Esophagus (tissue), 2 donors: ENCODE measurements around the gene FOXJ1. TPM values are rescaled to one million over a fixed set of nuclear protein-coding genes. Genes with fewer than 3 reads are reported as not detected.

Experiments
- H3K27ac ChIP-seq, 2 donors: one replicate each; pipeline ENCODE4 v1.5.1; 2013; ENCODE audit warnings: low read depth in 2 of 2, mild to moderate bottlenecking in 2 of 2, inconsistent platforms in 1 of 2, low read length in 1 of 2, moderate library complexity in 1 of 2
- H3K27me3 ChIP-seq, 2 donors: one replicate each; pipeline ENCODE4 v1.6.1; 2013; ENCODE audit warnings: low read length in 2 of 2, control low read depth in 1 of 2, mild to moderate bottlenecking in 1 of 2; ENCODE audit not compliant: insufficient read depth in 2 of 2, control insufficient read depth in 1 of 2
- H3K36me3 ChIP-seq, 2 donors: one replicate each; pipeline ENCODE4 v1.6.1; 2013; ENCODE audit warnings: low read length in 1 of 2; ENCODE audit not compliant: control insufficient read depth in 2 of 2, insufficient read depth in 2 of 2
- H3K4me1 ChIP-seq, 2 donors: one replicate each; pipeline ENCODE4 v1.6.1; 2013; ENCODE audit warnings: low read length in 1 of 2; ENCODE audit not compliant: control insufficient read depth in 2 of 2, insufficient read depth in 2 of 2
- H3K4me3 ChIP-seq, 2 donors: one replicate each; pipeline ENCODE4 v1.5.1; 2013; ENCODE audit warnings: low read length in 2 of 2, mild to moderate bottlenecking in 2 of 2, low read depth in 1 of 2, moderate library complexity in 1 of 2
- H3K9me3 ChIP-seq, 2 donors: one replicate each; pipeline ENCODE4 v1.6.1; 2013; ENCODE audit warnings: mild to moderate bottlenecking in 2 of 2, low read depth in 1 of 2, low read length in 1 of 2, moderate library complexity in 1 of 2; ENCODE audit not compliant: control insufficient read depth in 2 of 2, insufficient read depth in 1 of 2
- WGBS, 2 donors: extraction: QIAGEN DNeasy Blood & Tissue Kit; methylation state at CpG; one replicate each; pipeline ENCODE4 v1.1.7; 2013; 5-methylcytosine and 5-hydroxymethylcytosine counted together
- polyA plus RNA-seq, 2 donors: library from polyadenylated mRNA; stranded (reverse); fragments of 200-250 nt; gene quantifications; one replicate each; pipeline ENCODE4 v1.2.3, GENCODE V29; 2013
- donor health status: healthy with polysubstance abuse.
- donor health status: Bipolar disorder and iron deficiency.

Gene FOXJ1
- polyA plus RNA-seq, 2 donors = 0.33 to 0.56 TPM

DNA sequence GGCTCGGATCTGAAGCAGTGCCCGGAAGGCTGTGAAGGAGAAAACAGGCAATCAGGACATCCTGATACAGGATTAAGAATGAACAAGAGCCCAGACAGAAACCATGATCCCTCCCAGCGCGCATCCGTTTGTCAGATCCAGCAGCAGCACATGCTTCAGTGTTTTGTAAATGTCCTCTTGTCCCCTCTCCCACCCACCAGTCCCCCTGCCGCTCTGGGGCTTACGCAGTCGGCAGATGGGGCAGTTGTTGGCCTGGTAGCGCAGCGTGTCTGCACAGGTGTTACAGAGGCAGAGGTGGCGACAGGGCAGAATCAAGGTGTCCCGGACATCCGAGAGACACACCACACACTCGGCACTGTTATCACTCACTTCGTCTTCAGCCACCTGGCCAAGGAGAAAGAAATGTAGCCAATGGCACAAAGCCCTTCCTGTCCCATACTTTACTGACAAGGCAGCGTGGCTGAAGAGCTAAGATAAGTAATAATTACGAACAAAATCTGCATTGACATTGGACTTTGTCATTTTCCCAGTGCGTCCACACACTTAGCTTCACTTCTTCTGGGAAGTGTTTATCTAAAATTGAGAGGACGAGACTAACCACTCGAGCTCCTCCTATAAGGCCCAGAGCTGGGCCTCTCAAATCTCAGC, 20.7 kb upstream of the FOXJ1 start:
- no peaks in the 10 kb centered on the region for H3K4me1 ChIP-seq
- H3K36me3 ChIP-seq = no peaks in the 10 kb centered on the region
- H3K27me3 ChIP-seq = no peaks in the 10 kb centered on the region
- H3K9me3 ChIP-seq = no peaks in the 10 kb centered on the region
- no peak overlapping the region for H3K4me3 ChIP-seq
- H3K27ac ChIP-seq = no peak overlapping the region
- WGBS, 2 donors = 82 to 87% methylated on average over 20 of the region's 20 CpGs

DNA sequence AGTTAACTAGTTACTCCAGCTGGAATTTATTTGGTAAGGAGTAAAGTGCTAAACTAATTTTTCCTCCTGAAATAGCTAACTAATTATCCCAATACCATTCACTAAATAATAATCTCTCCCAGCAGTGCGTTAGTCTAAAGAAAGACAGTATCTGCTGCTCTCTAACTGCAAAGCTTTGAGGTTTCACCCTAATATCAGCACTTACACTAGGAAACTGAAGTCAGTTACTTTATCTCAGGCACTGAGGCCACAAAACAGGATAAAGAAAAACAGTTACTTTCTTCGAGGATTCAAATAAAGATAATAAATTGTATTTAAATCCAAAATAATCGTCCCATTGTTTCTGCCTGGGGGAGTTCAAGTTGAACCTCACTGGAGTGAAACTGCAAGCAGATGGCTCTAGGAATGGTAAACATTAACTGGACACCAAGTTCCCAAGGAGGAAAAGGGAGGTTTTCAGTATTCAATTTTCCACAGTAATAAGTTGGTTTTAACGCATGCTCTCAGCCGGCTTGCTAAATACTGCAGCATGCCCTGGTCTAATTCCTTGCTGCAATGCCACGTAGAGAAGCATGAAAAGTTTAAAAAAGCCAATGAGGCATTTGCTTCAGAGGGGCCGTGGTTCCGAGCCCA, 20.0 kb upstream of the FOXJ1 start:
- Histone ChIP-seq H3K27me3 (no peaks in the 10 kb centered on the region), H3K36me3 (no peaks in the 10 kb centered on the region), H3K9me3 (no peaks in the 10 kb centered on the region), H3K27ac (no peak overlapping the region), H3K4me1 (no peaks in the 10 kb centered on the region), H3K4me3 (no peak overlapping the region)
- WGBS, 2 donors = 75 to 79% methylated on average over 8 of the region's 8 CpGs

DNA sequence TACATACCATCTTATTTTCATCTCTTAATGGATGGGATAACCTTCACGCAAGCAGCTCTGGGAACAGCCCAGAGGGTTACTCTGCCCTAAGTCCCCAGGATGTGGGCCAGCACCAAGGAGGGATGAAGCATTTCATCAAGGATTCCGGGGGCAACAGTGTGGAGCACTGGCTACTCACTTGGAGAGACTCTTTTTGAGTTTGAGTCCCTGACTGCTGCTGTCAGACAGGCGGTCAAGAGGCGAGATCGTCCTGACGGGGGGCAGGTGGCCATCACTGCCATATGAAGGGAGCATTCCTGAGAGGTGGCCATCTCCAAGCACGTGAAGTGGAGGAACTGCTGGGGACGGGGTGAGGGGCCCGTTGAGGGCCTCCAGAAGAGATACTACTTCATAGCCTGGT, 18.1 kb upstream of the FOXJ1 start:
- Histone ChIP-seq H3K27ac (no peak overlapping the region), H3K36me3 (no peaks in the 10 kb centered on the region), H3K4me1 (no peaks in the 10 kb centered on the region), H3K9me3 (no peaks in the 10 kb centered on the region), H3K4me3 (no peak overlapping the region), H3K27me3 (no peaks in the 10 kb centered on the region)
- WGBS, 2 donors = 88 to 92% methylated on average over 9 of the region's 9 CpGs

DNA sequence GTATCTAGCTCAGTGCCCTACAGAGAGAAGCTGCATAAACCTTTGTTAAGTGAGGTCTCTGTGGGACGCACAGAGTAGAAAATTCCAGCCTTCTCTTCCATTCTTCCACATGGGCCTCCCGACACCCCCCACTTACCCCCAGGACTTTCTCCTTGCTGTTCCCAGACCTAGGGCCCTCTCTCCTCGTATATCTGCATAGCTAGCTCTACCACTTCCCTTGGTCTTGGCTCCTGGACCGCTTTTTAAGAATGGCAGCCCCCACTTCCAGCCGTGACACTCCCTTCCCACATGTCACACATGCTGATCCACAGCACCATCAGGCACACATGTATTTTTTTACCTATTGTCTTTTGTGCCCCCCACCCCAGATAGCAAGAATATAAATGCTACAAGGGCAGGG, 16.7 kb upstream of the FOXJ1 start:
- Histone ChIP-seq H3K4me1 (no peaks in the 10 kb centered on the region), H3K36me3 (no peaks in the 10 kb centered on the region), H3K27ac (no peak overlapping the region), H3K27me3 (no peaks in the 10 kb centered on the region), H3K4me3 (no peak overlapping the region), H3K9me3 (no peaks in the 10 kb centered on the region)
- WGBS, 2 donors = 89 to 91% methylated on average over 5 of the region's 5 CpGs

DNA sequence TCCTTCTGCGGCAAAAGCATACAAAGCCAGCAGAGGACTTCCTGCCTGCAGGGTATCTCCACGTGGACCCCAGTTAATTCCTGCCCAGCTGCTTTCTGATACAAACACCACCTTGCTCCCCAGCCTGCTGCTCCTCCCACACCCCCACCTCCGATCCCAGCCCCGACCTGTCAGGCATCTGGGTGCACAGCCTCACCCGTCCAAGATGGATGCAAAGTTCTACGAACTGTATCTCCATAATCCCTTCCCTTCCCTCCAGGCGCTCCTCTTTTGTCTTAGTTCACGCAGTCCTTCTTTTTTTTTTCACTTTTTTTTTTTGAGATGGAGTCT, 15.6 kb upstream of the FOXJ1 start:
- 57 to 63% methylated on average over 8 of the region's 8 CpGs for WGBS, 2 donors
- no peaks in the 10 kb centered on the region for H3K27me3 ChIP-seq
- no peaks in the 10 kb centered on the region for H3K36me3 ChIP-seq
- H3K27ac ChIP-seq = no peak overlapping the region
- H3K4me1 ChIP-seq = no peaks in the 10 kb centered on the region
- H3K9me3 ChIP-seq = no peaks in the 10 kb centered on the region
- H3K4me3 ChIP-seq = no peak overlapping the region

DNA sequence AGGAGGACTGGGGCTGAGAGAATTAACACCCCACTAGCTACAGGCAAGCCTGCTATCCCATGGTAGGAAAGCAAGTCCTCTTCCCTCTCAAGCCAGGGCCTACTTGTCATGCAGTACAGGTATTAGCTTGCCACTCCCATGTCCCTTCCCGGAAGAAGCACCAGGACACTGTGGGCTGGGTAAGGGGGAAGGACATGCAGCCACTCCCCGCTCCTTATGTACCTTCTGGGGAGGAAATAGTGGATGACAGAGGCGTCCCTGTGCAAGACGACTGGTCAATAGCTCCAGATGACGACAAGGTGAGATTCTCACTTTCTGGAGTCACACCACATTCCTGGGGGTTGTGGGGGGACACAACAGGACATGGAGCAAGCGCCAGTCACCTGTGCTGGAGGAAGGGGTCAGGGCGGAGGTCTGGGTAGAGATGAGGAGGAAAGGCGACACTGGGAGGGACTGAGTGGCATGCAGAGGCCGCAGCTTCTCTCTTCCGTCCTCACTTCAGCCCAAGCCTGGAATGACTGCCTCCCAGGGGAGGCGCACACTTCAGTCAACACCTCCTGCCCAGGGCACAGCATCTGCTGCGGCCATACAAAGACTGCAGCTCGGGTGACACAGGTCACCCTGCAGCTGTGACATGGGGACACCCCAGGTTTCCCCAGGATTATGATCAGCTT, 15.1 kb upstream of the FOXJ1 start:
- H3K36me3 ChIP-seq = no peaks in the 10 kb centered on the region
- H3K27ac ChIP-seq = no peak overlapping the region
- no peaks in the 10 kb centered on the region for H3K27me3 ChIP-seq
- H3K9me3 ChIP-seq = no peaks in the 10 kb centered on the region
- H3K4me3 ChIP-seq = no peak overlapping the region
- 83 to 86% methylated on average over 13 of the region's 13 CpGs for WGBS, 2 donors
- H3K4me1 ChIP-seq = no peaks in the 10 kb centered on the region

DNA sequence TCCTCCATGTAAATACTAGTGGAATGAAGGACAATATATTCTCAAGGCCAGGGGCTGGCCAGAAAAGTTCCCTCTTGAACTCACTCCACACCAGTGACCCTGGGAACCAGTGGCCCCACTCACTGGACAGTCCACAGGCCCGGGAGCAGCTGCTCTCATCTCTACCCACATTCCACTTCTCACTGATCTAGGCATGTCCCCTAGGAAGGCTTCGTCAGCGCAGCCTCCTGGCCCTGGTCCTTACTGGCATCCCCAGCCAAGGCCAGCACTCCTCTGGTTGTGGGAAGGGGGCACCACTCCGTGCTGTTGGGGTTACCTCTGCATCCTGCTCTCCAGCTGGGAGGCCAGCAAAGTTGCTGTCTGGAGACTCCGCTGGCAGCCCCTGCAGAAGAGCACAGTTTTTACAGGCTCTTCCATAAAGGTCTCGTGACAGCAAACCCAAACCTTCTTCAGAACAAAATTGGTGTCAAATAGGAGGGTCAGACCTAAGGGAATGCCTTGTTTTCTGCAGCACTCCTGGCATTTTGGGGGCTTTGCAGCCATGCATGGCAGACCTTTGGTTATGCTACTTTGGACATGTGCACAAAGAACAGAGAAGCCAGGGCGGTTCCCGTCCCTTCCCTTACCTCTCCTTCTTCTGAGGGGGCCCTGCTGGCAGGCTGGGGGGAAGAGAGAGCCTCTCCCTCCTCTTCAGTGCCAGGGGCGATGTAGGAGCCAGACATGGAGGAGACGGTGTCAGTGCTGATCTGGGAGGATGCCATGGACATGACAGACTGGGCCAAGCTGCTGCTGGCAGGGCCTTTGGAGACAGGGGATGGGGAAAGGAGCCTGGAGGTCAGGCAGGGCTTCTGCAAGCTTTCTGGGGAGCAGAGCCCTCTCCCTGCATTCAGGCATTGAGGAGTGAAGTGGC, 14.1 kb upstream of the FOXJ1 start:
- H3K4me3 ChIP-seq = no peak overlapping the region
- no peaks in the 10 kb centered on the region for H3K4me1 ChIP-seq
- no peaks in the 10 kb centered on the region for H3K27me3 ChIP-seq
- no peaks in the 10 kb centered on the region for H3K9me3 ChIP-seq
- no peaks in the 10 kb centered on the region for H3K36me3 ChIP-seq
- no peak overlapping the region for H3K27ac ChIP-seq
- WGBS, 2 donors = 86 to 89% methylated on average over 10 of the region's 10 CpGs

DNA sequence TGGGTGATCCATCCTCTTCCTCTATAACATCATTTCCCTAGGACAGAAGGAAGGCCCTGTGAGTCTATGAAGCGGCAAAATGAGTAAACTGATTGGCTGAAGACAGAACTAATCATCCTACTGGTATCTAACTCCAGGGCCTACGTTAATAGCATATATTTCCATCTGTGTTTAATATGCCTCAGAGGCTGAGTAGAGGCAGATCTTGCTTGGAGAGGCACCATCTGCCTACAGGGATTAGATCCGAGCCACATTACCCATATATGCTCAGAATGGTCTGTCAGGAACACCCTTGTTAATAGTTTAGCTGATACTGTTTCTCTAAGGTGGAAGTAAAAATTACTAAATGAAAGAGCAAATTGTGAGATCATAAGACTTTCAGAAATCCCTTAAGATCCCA, 13.2 kb upstream of the FOXJ1 start:
- WGBS, 2 donors = 92 to 93% methylated on average over 3 of the region's 3 CpGs
- H3K4me3 ChIP-seq = no peak overlapping the region
- H3K9me3 ChIP-seq = no peaks in the 10 kb centered on the region
- H3K36me3 ChIP-seq = no peaks in the 10 kb centered on the region
- no peaks in the 10 kb centered on the region for H3K27me3 ChIP-seq
- no peaks in the 10 kb centered on the region for H3K4me1 ChIP-seq
- H3K27ac ChIP-seq = no peak overlapping the region

DNA sequence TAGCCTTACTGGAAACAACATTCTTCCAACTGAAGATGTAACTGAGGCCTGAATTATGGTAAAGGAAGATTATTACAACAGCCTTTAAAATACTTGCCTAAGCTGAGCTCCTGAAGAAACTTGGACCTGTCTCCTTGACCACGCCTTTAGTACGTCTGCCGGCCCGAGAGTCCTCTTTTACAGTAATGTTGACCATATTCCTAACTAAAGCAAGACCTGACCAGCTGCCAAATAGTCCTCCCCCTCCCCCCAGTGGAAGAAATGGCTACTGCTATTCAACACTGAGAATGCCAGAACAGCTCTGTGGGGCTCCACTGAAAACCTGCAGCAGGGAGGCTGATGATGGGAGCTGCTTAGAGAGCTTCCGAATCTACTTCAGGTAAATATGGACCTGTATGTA, 12.6 kb upstream of the FOXJ1 start:
- 68 to 77% methylated on average over 5 of the region's 5 CpGs for WGBS, 2 donors
- H3K36me3 ChIP-seq = no peaks in the 10 kb centered on the region
- no peaks in the 10 kb centered on the region for H3K4me1 ChIP-seq
- no peaks in the 10 kb centered on the region for H3K27me3 ChIP-seq
- H3K9me3 ChIP-seq = no peaks in the 10 kb centered on the region
- H3K27ac ChIP-seq = no peak overlapping the region
- H3K4me3 ChIP-seq = no peak overlapping the region
